SU-DHL-6 (cell line): ENCODE data around the gene PTPRN2.

Experiments used
- H2AFZ ChIP-seq: fragments of 200-600 bp; sonication (generic); 2 replicates; pipeline ENCODE4 v1.6.1; 2014; ENCODE audit warnings: low read depth, mild to moderate bottlenecking, moderate library complexity, mixed read lengths, antibody characterized with exemption, low read length; ENCODE audit not compliant: severe bottlenecking
- H3F3A ChIP-seq: fragments of 200-600 bp; shearing (Covaris generic); 2 replicates; pipeline ENCODE4 v1.6.0; 2016; ENCODE audit warnings: antibody characterized with exemption, mild to moderate bottlenecking; ENCODE audit not compliant: insufficient read depth
- H3K27ac ChIP-seq: fragments of 200-600 bp; sonication (generic); 2 replicates; pipeline ENCODE4 v1.5.1; 2016; ENCODE audit warnings: low read depth, mild to moderate bottlenecking, low read length, moderate library complexity, mixed read lengths
- H3K27me3 ChIP-seq: fragments of 200-600 bp; sonication (generic), shearing (Covaris generic); 2 replicates; pipeline ENCODE4 v1.6.0; 2014; ENCODE audit warnings: mild to moderate bottlenecking, low read length
- H3K36me3 ChIP-seq: fragments of 200-600 bp; sonication (generic); 2 replicates; pipeline ENCODE4 v1.6.1; 2014; ENCODE audit warnings: mild to moderate bottlenecking, low read length, mixed read lengths
- H3K4me2 ChIP-seq: fragments of 300-600, 200-600 bp; shearing (Covaris generic), sonication (generic); 2 replicates; pipeline ENCODE4 v1.6.0; 2014; ENCODE audit warnings: low read length, low read depth, mild to moderate bottlenecking; ENCODE audit not compliant: poor library complexity, severe bottlenecking
- H3K4me3 ChIP-seq: fragments of 200-600 bp; sonication (generic); 2 replicates; pipeline ENCODE4 v1.5.1; 2014; ENCODE audit warnings: antibody characterized with exemption, low read length, mild to moderate bottlenecking, mixed read lengths; ENCODE audit not compliant: insufficient read depth, poor library complexity, severe bottlenecking
- H3K79me2 ChIP-seq: fragments of 200-600 bp; sonication (generic); 2 replicates; pipeline ENCODE4 v1.6.1; 2014; ENCODE audit warnings: mild to moderate bottlenecking, low read length, moderate library complexity; ENCODE audit not compliant: insufficient read depth
- H3K9ac ChIP-seq: fragments of 200-600 bp; sonication (generic); 2 replicates; pipeline ENCODE4 v1.7.0; 2014; ENCODE audit warnings: mild to moderate bottlenecking, low read length
- H3K9me2 ChIP-seq: fragments of 200-600 bp; sonication (generic); replicated peaks from 2 replicates; pipeline ENCODE4 v1.6.1; 2014; ENCODE audit warnings: low read length; ENCODE audit not compliant: insufficient read depth
- H3K9me3 ChIP-seq: fragments of 200-600 bp; sonication (generic); 2 replicates; pipeline ENCODE4 v1.6.1; 2014; ENCODE audit warnings: low read length, mixed read lengths; ENCODE audit not compliant: insufficient read depth
- H4K20me1 ChIP-seq: fragments of 200-600 bp; sonication (generic); 2 replicates; pipeline ENCODE4 v1.6.1; 2014; ENCODE audit warnings: low read depth, mild to moderate bottlenecking, antibody characterized with exemption, low read length, moderate library complexity, mixed read lengths
- EZH2phosphoT487 ChIP-seq: fragments of 200-600 bp; sonication (generic), shearing (Covaris generic); conservative IDR thresholded peaks from 2 replicates; pipeline ENCODE4 v1.6.1; 2018; ENCODE audit warnings: mild to moderate bottlenecking, antibody characterized with exemption, low read length, moderate library complexity, mixed read lengths
- TF ChIP-seq, protein P1 (sequence below): fragments of 200-600 bp; sonication (generic); IDR thresholded peaks from one replicate; pipeline ENCODE4 v1.5.1; 2017; ENCODE audit warnings: antibody characterized with exemption, mild to moderate bottlenecking, low read length, moderate library complexity; ENCODE audit not compliant: insufficient read depth, poor library complexity, severe bottlenecking

The PTPRN2 gene

GRCh38 chr7:157853076-157853788, 734.4 kb downstream of the PTPRN2 start:
- Histone ChIP-seq H3K9me3 (no peaks in the 10 kb centered on the region), H3K4me2 (no peak overlapping the region)

GRCh38 chr7:157851501-157852067, 736.0 kb downstream of the PTPRN2 start:
- Histone ChIP-seq H3K9ac (no peak overlapping the region), H3F3A (no peaks in the 10 kb centered on the region), H3K4me3 (no peak overlapping the region), H3K79me2 (no peaks in the 10 kb centered on the region), H3K27ac (no peak overlapping the region), H3K36me3 (no peaks in the 10 kb centered on the region), H3K9me3 (no peaks in the 10 kb centered on the region), H3K9me2 (no peaks in the 10 kb centered on the region), H2AFZ (no peak overlapping the region), H3K4me2 (no peak overlapping the region), H4K20me1 (no peaks in the 10 kb centered on the region), H3K27me3 (no peaks in the 10 kb centered on the region)
- TF ChIP-seq, protein P1, sequence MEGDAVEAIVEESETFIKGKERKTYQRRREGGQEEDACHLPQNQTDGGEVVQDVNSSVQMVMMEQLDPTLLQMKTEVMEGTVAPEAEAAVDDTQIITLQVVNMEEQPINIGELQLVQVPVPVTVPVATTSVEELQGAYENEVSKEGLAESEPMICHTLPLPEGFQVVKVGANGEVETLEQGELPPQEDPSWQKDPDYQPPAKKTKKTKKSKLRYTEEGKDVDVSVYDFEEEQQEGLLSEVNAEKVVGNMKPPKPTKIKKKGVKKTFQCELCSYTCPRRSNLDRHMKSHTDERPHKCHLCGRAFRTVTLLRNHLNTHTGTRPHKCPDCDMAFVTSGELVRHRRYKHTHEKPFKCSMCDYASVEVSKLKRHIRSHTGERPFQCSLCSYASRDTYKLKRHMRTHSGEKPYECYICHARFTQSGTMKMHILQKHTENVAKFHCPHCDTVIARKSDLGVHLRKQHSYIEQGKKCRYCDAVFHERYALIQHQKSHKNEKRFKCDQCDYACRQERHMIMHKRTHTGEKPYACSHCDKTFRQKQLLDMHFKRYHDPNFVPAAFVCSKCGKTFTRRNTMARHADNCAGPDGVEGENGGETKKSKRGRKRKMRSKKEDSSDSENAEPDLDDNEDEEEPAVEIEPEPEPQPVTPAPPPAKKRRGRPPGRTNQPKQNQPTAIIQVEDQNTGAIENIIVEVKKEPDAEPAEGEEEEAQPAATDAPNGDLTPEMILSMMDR: no peak
- TF ChIP-seq EZH2phosphoT487: no peak

More at GRCh38 chr7:157853076-157853788, 734.4 kb downstream of the PTPRN2 start:
- Histone ChIP-seq H3K36me3 (no peaks in the 10 kb centered on the region), H3K4me3 (no peak overlapping the region), H3K27me3 (no peaks in the 10 kb centered on the region), H3F3A (no peaks in the 10 kb centered on the region), H3K79me2 (no peaks in the 10 kb centered on the region), H3K9ac (no peak overlapping the region), H3K9me2 (no peaks in the 10 kb centered on the region), H3K27ac (no peak overlapping the region), H2AFZ (no peak overlapping the region), H4K20me1 (no peaks in the 10 kb centered on the region)
- TF ChIP-seq EZH2phosphoT487: no peak
- TF ChIP-seq, protein P1: no peak

GRCh38 chr7:157850481-157851444, 736.9 kb downstream of the PTPRN2 start:
- Histone ChIP-seq H4K20me1 (no peaks in the 10 kb centered on the region), H3K4me2 (no peak overlapping the region), H3K36me3 (no peaks in the 10 kb centered on the region), H3K9me3 (no peaks in the 10 kb centered on the region), H3F3A (no peaks in the 10 kb centered on the region), H2AFZ (no peak overlapping the region), H3K79me2 (no peaks in the 10 kb centered on the region), H3K27me3 (no peaks in the 10 kb centered on the region), H3K9me2 (no peaks in the 10 kb centered on the region), H3K4me3 (no peak overlapping the region), H3K27ac (no peak overlapping the region), H3K9ac (no peak overlapping the region)
- TF ChIP-seq EZH2phosphoT487: no peak
- TF ChIP-seq, protein P1: no peak
